Measurements from ENCODE around the gene RNF135. TPM values are rescaled to one million over a fixed set of nuclear protein-coding genes. Genes with fewer than 3 reads are reported as not detected.
"Not testable (repeated sequence)": the region's sequence is repeated elsewhere in the genome, so short reads cannot be mapped to it uniquely, and the experiment has no call there.

RNF135 gene, protein sequence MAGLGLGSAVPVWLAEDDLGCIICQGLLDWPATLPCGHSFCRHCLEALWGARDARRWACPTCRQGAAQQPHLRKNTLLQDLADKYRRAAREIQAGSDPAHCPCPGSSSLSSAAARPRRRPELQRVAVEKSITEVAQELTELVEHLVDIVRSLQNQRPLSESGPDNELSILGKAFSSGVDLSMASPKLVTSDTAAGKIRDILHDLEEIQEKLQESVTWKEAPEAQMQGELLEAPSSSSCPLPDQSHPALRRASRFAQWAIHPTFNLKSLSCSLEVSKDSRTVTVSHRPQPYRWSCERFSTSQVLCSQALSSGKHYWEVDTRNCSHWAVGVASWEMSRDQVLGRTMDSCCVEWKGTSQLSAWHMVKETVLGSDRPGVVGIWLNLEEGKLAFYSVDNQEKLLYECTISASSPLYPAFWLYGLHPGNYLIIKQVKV
- 10.6 TPM for total RNA-seq

DNA sequence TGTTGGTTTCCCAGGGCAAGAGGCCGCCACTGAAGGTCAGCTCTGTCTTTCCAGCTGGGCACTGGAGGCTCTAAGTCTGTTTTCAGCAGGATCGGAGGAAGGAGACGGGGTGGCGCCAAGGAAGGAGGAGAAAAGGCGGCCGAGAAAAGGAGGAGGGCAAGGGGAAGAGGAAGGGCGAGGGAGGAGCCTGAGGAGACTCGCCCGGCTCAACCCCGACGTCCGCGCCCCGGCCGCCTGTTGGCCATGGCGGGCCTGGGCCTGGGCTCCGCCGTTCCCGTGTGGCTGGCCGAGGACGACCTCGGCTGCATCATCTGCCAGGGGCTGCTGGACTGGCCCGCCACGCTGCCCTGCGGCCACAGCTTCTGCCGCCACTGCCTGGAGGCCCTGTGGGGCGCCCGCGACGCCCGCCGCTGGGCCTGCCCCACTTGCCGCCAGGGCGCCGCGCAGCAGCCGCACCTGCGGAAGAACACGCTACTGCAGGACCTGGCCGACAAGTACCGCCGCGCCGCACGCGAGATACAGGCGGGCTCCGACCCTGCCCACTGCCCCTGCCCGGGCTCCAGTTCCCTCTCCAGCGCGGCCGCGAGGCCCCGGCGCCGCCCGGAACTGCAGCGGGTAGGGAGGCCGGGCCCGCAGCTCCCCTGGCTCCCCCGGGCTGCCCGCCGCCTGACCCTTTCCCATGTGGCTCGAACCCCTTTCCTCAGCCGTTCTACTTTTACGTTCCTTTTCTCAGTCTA, at the start of gene RNF135:
RNF135 (plus strand) TSS at position 209 of the 737 bp plus-strand sequence; CDS start at position 244, 35 bp downstream.
- DNase-seq: peak; percentile 67

DNA sequence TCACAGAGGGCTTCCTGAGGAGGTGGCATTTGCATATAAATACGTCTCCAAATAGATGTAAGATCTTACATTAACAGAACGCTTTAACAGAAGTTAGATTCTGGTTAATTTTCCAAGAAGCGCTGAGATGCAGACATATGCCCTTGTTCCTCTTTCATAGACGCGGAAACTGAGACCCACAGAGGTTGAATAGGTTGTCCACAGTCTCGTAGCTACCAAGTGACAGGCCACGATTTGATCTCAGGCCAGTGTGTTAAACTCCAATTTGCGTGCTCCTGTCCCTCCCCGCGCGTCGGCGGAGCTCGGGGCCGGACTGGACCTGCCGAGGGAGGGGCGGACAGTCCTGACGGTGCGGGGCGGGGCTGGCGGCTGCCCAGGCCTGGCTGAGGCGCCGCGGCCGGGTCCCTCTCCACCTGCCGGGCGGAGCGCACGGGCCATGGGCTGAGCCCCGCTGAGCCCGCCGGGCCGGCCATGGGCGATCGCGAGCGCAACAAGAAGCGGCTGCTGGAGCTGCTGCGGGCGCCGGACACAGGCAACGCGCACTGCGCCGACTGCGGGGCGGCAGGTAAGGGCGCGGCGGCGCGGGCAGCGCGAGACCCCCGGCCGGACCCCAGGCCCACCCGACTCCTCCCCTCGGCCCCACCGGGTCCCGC, 49.2 kb upstream of the RNF135 start, which contains the start of gene ADAP2:
ADAP2 (plus strand) TSS at position 402 of the 653 bp plus-strand sequence; CDS start at position 472, 70 bp downstream.
- DNase-seq: no peak

DNA sequence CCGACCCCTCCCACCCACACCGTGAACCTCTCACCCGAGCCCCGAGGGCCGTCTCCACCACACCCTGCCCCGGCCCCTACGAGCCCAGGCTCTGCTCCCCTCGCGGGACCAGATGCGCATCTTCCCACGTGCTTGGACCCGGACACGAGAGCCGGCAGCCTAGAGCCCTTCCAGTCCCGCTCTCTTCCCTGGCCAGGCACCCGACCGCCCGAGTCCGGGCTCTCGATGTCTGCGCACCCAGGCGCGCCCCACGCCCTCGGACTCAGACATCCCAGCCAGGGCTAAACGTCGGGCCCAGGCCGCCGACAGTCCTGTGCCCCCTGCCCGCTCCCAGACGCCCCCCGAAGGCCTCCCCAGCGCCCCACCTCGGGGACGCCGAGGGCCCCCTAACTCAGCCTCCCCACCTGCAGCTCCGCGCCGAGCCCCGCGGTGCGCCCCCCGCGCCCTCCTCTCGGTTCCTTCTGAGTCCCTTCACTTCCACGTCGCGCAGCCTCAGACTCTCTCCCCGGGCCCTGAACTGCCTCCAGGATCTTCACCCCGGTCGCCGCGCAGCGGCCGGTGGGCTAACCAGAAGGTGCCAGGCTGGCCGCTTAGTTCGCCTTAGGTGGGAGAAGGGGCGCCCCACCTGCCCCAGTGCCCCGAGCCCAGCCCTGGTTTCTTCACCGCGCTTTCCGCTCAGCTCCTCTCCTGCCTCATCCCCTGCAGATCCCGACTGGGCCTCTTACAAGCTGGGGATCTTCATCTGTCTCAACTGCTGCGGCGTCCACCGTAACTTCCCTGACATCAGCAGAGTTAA, 48.4 kb upstream of the RNF135 start:
- no peak for DNase-seq

DNA sequence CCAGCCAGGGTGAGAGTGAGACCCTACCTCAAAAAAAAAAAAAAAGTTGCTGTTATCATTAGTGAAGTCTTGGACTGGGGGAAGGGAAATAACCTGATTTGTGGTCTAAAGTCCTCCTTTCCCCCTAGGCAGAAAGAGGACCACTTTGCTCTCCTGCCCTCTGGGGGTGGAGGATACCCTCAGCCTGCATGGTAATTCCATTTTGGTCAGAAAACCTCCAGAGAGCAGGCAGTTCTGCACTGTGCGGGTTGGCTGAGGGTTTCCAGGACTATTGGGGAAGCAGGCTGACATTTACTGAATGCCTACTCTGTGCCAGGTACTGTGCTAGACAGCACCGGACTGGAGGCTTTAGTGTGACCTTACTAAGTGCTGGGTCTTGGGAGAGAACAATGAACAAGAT, 46.5 kb upstream of the RNF135 start:
- DNase-seq: no peak

DNA sequence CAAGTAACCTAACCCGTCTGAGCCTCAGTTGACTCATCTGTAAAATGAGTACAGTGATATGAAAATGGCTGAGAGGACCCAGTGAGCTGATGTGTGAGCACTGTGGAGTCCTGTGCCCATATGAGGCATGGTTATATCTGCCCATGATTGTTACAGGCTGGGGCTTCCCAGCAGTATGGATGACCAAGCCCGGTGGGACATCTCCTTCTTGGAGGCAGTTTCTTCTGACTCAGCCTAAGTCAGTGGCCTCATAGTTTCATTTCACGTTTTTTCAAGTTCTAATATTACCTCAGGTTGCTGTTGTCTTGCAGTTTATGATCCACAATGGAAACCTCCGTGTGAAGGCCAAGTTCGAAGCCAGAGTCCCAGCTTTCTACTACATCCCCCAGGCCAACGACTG, 44.3 kb upstream of the RNF135 start:
- no peak for DNase-seq

DNA sequence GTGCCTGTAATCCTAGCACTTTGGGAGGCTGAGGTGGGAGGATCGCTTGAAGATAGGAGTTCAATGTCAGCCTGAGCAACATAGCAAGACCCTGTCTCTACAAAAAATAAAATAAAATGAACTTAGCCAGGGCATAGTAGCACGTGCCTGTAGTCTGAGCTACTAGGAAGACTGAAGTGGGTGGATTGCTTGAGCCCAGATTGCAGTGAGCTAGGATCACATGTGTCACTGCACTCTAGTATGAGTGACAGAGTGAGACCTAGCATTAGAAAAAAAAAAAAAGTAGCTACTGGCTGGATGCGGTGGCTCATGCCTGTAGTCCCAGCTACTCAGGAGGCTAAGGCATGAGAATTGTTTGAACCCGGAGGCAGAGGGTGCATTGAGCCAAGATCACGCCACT, 43.1 kb upstream of the RNF135 start:
- no peak for DNase-seq

DNA sequence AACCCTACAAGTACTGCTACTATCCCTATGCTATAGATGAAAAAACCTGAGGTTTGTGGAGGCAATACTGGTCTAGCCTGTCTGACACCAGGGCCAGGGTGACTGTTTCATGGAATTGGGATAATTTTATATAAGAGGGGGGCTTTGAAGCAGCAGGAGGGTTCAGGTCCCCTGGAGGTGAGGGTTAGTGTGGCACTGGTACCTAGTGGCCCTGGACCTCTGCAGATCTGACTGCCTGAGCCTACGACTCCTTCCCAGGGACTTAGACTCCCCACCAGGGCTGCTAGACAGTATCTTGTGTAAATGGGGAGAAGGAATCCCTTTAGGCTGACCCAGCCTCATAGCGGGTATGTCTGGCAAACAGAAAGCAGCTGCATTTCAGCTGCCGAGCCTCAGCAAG, 42.3 kb upstream of the RNF135 start:
- DNase-seq: no peak

DNA sequence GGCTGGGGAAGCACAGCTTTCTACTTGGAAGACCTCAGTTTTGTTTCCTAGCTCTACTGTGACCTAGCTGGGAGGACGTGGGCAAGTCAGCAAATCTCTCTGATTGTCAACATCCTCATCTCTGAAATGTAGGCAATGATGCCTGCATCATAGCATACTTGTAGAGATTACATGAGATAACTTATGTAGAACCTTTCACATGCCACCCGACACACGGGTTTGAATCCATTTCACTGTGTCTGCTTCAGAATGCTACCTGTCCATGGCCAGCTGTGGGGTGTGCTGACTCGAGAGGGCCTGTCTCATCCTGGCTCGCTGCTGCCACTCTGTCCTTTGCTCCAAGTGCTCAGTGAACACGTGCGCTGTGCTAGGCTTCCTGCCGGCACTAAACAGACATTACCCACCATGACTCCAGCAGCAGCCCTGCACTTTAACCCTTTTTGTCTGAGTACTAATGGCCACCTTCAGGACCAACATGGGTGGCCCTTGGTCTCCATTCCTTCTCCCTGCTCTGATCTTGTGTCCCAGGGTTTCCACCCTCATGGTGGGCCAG, 41.7 kb upstream of the RNF135 start:
- no peak for DNase-seq

DNA sequence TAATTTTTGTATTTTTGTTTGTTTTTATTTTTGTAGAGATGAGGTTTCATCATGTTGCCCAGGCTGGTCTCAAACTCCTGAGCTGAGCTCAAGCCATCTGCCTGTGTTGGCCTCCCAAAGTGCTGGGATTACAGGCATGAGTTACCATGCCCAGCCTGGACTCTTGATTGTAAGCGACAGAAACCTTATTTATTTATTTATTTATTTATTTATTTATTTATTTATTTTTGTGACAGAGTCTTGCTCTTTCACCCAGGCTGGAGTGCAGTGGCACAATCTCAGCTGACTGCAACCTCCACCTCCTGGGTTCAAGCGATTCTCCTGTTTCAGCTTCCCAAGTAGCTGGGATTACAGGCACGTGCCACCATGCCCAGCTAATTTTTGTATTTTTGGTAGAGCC, 41.0 kb upstream of the RNF135 start:
- DNase-seq: not testable (repeated sequence)

DNA sequence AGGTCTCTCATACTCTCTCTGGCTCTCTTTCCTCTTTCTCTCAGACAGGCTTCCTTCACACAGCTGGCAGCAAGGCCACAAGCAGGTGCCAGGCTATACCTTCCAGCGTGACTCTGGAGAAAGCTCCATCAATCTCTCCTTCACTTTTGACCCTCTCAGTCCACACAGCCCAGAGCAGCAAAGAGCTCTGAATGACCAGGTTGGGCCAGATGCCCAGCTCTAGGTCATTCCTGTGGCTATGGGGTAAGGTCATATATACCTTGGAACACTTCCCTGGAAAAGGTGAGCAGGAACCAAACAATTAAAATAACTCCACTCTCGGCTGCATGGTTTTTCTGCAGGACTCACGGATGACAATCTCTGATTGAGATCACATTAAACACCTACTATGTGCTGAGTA, 40.3 kb upstream of the RNF135 start:
- DNase-seq: no peak

DNA sequence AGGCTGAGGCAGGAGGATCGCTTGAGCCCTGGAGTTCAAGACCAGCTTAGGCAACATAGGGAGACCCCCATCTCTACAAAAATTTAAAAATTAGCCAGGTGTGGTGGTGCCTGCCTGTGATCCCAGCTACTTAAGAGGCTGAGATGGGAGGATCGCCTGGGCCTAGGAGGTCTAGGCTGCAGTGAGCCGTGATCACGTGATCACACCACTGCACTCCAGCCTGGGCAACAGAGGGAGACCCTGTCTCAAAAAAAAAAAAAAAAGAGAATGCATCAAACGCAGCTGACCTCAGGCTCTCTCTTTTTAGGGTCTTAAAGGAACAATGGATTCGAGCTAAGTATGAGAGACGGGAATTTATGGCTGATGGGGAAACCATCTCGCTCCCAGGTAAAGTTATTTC, 39.3 kb upstream of the RNF135 start:
- not testable (repeated sequence) for DNase-seq

DNA sequence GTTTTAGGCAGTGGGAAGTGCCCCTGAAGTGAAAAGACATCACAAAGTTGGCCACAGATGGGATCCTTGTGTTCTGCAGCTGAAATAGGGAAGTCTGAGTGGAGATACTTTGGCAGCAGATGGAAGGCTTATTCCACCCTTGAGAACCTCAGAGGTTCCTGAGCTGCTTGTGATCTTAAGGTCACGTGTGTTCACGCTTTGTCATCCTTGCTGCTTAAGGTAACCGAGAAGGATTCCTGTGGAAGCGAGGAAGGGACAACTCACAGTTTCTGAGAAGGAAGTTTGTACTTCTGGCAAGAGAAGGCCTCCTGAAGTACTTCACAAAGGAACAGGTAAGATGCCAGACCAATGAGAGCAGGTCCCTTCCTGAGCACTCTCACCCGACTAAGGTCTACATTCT, 36.9 kb upstream of the RNF135 start:
- DNase-seq: no peak

DNA sequence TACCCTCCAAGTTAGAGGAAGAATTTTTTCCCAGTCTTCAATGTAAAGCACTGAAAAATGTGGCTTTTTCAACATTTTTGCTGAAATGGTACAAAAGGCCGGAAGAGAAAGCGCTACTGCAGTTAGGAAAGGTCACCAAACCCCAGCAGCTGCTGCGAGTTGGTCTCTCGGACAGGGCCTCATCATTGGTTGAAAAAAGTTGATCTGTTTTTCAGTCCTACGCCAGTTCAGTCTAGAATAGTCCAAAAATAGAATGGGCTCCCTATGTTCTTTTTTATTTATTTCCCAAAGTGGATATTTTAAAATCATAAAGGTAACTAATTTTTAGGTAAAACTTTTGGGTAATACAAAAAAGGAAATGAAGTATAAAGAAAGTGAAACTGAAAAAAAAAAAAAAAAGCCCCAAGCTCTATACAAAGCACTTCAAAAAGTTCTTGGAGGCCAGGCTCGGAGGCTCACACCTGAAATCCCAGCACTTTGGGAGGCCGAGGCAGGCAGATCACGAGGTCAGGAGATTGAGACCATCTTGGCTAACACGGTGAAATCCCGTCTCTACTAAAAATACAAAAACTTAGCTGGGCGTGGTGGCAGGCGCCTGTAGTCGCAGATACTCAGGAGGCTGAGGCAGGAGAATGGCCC, 31.7 kb upstream of the RNF135 start:
- no peak for DNase-seq

DNA sequence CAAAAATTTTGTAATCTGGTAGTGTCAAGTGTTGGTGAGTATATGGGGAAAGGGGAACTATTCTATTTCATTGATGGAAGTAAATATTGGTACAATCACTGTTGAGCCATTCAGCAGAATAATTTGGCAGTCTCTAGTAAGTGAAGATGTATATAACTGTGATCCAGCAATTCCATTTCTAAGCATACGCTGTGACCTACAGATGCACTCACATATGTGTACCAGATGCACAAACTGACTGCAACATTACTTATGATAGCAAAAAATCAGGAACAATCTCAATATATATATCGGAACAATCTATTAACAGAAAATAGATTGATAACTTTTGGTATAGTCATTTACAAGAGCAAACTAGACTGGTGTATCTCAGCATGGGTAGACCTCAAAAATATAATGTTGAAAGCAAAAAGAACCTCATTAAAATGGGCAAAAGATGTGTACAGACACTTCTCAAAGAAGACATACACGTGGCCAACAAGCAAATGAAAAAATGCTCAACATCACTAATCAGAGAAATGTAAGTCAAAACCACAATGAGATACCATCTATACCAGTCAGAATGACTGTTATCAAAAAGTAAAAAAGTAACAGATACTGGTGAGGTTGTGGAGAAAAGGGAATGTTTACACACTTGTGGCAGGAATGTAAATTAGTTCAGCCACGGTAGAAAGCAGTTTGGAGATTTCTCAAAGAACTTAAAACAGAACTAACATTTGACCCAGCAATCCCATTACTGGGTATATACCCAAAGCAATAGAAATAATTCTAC, 28.3 kb upstream of the RNF135 start:
- peak; percentile 88 for DNase-seq

DNA sequence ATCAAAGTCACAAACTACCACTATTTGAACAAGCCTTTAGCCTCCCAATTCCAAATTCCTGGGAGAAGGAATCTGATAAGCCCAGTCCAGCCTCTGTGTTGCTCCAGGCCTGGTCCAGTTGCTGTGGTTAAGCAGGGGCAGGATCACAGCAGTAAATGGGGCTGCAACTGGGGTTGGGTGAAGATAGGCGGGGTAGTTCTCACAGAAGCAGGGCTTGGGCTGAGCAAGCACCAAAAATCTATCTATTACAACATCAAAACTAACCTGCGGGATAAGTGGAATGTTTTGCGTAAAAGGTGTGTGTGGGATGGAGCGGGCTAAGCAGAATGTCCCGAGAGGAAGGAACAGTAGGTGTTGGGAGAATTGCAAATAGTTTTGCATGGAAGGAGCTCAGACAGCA, 23.0 kb upstream of the RNF135 start:
- DNase-seq: no peak

DNA sequence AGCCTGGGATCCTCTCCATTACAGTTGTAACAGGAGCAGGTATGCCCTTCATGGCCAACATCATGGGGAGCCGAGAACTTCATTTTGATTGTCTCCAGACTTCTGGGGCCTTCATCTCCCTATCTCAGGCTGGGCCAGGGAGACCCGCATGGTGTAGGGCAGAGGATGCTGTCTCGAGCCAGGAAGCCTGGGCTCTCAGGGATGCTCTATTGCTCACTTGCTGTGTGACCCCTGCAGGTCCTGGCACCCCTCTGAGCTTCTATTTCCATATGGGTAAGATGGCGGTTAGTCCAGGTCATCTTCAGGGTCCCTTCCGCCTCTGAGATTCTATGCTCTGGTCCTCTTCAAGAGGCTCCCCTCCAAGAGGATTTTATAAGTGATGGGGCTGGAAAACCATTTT, 20.6 kb upstream of the RNF135 start:
- DNase-seq: no peak

DNA sequence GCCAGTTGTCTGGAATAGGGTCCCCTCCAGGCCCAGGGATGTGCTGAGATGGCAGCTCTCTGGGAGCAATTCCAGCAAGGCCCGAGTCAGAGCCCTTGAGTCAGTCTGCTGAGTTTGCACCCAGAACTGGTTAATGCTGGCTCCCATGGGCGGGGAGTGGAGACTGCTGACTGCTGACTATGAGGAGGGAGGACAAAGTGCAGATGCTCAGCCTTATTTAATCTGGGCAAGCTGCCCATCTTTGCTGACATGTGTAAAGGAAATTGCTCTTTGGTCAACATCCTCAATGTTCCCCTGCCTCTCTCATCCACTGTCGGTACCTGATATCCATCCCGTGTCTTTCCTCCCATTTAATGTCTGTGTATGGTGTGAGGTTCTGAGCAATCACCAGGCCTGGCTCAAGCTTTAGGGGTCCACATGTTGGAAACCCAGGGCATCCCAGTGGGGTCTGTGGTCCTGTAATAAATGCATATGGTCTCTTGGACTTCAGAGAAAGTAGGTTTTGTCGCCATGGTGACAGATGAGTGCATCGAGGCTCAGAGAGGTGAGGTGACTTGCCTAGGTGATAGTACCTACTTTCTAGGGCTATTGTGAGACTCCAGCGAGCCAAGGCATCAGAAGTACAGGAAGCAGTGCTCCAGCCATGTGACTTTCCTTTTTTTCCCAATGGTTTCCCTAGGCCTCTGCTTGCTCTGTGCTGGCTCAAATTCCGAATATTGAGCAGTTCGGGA, 20.0 kb upstream of the RNF135 start:
- DNase-seq: peak; percentile 30

DNA sequence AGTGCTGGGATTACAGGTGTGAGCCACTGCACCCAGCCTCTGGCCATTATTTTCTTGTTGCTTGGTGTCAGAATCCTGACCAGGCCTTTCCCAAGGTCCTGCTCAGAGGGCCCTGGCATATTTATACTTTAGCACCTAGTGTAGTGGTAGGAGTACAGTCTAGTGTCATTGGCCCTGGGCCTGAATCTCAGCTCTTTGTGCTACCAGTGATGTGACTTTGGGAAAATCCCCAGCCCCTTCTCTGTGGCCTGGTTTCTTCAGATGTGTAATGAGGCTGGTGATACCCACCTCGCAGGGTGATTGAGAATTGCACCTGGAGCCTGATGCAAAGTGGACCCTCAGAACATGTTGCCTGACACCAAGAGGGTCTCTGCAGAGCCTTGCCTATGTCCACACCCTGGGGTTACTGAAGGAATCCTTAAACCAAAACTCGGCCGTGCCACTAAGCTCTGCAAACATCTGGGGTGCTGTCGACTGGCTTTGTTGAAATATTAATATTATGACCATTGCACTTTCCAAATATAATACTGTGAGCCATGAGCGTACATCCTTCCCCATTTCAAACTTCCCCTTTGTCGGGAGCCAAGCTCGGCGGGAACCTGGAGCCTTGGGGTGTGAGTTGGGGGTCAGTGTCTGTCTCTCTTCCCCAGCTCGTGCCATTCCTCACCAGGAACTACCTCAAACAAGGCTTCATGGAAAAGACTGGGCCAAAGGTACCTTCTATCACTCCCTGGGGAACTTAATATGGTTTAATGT, 18.0 kb upstream of the RNF135 start:
- no peak for DNase-seq

Measured in skin of body (tissue), 2 donors.